ENCODE measurements around the gene INSIG1. TPM values are rescaled to one million over a fixed set of nuclear protein-coding genes. Genes with fewer than 3 reads are reported as not detected.

INSIG1 gene
- total and polyA plus RNA-seq, 8 donors: 13.5 to 170 (median 21.4) TPM

GRCh38 chr7:155346285-155346684 is 48.6 kb downstream of the INSIG1 start:
- intact Hi-C loops (cut with DNase I): loop anchor here in 1 of 2 donors (10.0 kb wide), 2 partner anchors 331 to 431 kb away; no protein-coding TSS in a partner anchor
- Histone ChIP-seq H3K27ac (no peak overlapping the region), H3K27me3 (peaks cover 0 to 46% of the 10 kb centered on the region in 2 donors), H3K4me3 (no peak overlapping the region), H3K36me3 (no peaks in the 10 kb centered on the region), H3K9me3 (no peaks in the 10 kb centered on the region), H3K4me1 (peaks cover 4 to 12% of the 10 kb centered on the region in 2 donors)
- ATAC-seq: no peak
- no peak for DNase-seq
- no peak for TF ChIP-seq CTCF (IDR thresholded peaks at IDR 0.05)

GRCh38 chr7:155348806-155349205 is 51.1 kb downstream of the INSIG1 start:
- intact Hi-C loops (cut with DNase I): loop anchor here in 1 of 2 donors (10.0 kb wide), 2 partner anchors 334 to 434 kb away; no protein-coding TSS in a partner anchor

GRCh38 chr7:155349601-155350331 is 52.1 kb downstream of the INSIG1 start:
- DNase-seq (peak in 2 of 4 donors; percentile 27 to 56), ATAC-seq (peak; percentile 13)
- Histone ChIP-seq H3K27ac (no peak overlapping the region), H3K4me1 (peaks cover 4 to 6% of the 10 kb centered on the region in 2 donors), H3K4me3 (no peak overlapping the region), H3K27me3 (peaks cover 0 to 57% of the 10 kb centered on the region in 2 donors), H3K9me3 (no peaks in the 10 kb centered on the region), H3K36me3 (no peaks in the 10 kb centered on the region)
- TF ChIP-seq CTCF (IDR thresholded peaks at IDR 0.05): no peak
- intact Hi-C loops (cut with DNase I): loop anchor here in 1 of 2 donors (10.0 kb wide), 2 partner anchors 335 to 435 kb away; no protein-coding TSS in a partner anchor

More at GRCh38 chr7:155348806-155349205, 51.1 kb downstream of the INSIG1 start:
- no peak overlapping the region for H3K27ac ChIP-seq
- H3K36me3 ChIP-seq: no peaks in the 10 kb centered on the region
- DNase-seq: peak in 1 of 4 donors; percentile 20
- no peak for ATAC-seq
- peaks cover 0 to 61% of the 10 kb centered on the region in 2 donors for H3K27me3 ChIP-seq
- no peak overlapping the region for H3K4me3 ChIP-seq
- peaks cover 4 to 12% of the 10 kb centered on the region in 2 donors for H3K4me1 ChIP-seq
- no peak for TF ChIP-seq CTCF (IDR thresholded peaks at IDR 0.05)
- H3K9me3 ChIP-seq: no peaks in the 10 kb centered on the region

DNA sequence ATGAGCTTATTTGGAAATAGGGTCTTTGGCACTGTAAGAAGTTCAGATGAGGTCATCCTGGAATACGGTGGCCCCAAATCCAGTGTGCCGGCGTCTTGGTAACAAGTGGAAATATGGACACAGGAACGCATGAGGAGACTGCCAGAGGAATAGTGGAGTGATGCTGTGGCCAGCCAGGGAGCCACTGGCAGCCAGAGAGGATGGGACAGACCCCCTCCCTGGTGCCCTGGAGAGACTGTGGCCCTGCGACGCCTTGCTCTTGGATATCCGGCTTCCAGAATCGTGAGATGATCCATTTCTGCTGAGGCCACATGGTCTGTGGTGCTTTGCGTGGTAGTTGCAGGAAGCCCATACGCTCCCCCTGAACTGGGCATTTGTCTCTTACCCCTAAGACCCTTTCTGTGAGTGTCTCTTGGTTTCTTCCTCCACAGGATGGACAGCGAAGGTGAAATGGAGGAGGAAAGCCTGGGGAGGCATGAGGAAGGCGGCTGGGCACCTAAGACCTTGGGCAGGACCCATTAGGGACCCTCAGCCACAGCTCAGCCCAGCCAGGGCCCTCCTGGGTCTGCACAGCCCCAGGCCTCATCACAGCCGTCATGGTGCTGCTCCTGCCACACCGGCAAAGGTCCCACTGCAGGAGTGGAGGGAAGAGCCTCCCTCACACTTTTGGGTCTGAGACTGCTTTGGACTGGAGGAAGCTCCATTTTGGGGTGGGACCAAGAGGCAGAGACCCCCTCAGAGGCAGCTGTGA is 53.6 kb downstream of the INSIG1 start:
- TF ChIP-seq CTCF (IDR thresholded peaks at IDR 0.05): no peak
- Histone ChIP-seq H3K27ac (no peak overlapping the region), H3K4me1 (no peaks in the 10 kb centered on the region), H3K36me3 (no peaks in the 10 kb centered on the region), H3K9me3 (no peaks in the 10 kb centered on the region), H3K27me3 (peaks cover 0 to 62% of the 10 kb centered on the region in 2 donors), H3K4me3 (no peak overlapping the region)
- DNase-seq (peak in 2 of 4 donors; percentile 6 to 58), ATAC-seq (no peak)
- intact Hi-C loops (cut with DNase I): no loop called here

All from left lung (tissue), 10 donors.